OCI-LY1 (cell line): ENCODE results near the gene ALDH3B2.

ENCODE experiments used
- CTCF ChIP-seq: fragments of 200-600 bp; sonication (generic), shearing (Covaris generic); IDR thresholded peaks from 2 replicates; pipeline ENCODE4 v1.5.1; 2017; ENCODE audit warnings: mild to moderate bottlenecking, antibody characterized with exemption, low read length, moderate library complexity, mixed read lengths
- EZH2 ChIP-seq: fragments of 200-600 bp; sonication (generic), shearing (Covaris generic); IDR thresholded peaks from 2 replicates; pipeline ENCODE4 v1.8.0; 2017; ENCODE audit warnings: borderline replicate concordance, mixed run types, mild to moderate bottlenecking, antibody characterized with exemption, low read length, moderate library complexity, mixed read lengths

GRCh38 chr11:67632982-67633755 lies 41.3 kb downstream of the ALDH3B2 start:
- TF ChIP-seq CTCF (no peak), EZH2 (no peak)
